GM23338 (cell line): Measurements from ENCODE around the gene RAD21L1. TPM values are rescaled to one million over a fixed set of nuclear protein-coding genes. Genes with fewer than 3 reads are reported as not detected.

Experiments
- ATAC-seq: fragments of 200-7000 bp; cut with Tn5 transposase; 3 replicates; pipeline ENCODE4 v1.9.1; 2020
- DNase-seq: peaks from one replicate; pipeline ENCODE4 v3.0.0-alpha.2; 2015; ENCODE audit warnings: low spot score
- H2AFZ ChIP-seq: fragments of 200-600 bp; sonication (generic); 2 replicates; pipeline ENCODE4 v1.8.0; 2016; ENCODE audit warnings: antibody characterized with exemption, mild to moderate bottlenecking, moderate library complexity
- H3F3A ChIP-seq: fragments of 200-600 bp; sonication (generic); replicated peaks from 2 replicates; pipeline ENCODE4 v1.8.0; 2017; ENCODE audit warnings: antibody characterized with exemption, mixed run types, low read depth
- H3K27ac ChIP-seq: fragments of 200-600 bp; sonication (generic); 2 replicates; pipeline ENCODE4 v1.6.1; 2016; ENCODE audit warnings: low read depth
- H3K27me3 ChIP-seq: fragments of 200-600 bp; sonication (generic); 2 replicates; pipeline ENCODE4 v1.8.0; 2016; ENCODE audit warnings: mild to moderate bottlenecking, mixed run types, moderate library complexity; ENCODE audit not compliant: insufficient read depth
- H3K36me3 ChIP-seq: fragments of 200-600 bp; sonication (generic); 2 replicates; pipeline ENCODE4 v1.8.0; 2016; ENCODE audit warnings: mild to moderate bottlenecking; ENCODE audit not compliant: insufficient read depth
- H3K4me1 ChIP-seq: fragments of 200-600 bp; sonication (generic); 2 replicates; pipeline ENCODE4 v1.8.0; 2016; ENCODE audit warnings: mild to moderate bottlenecking, moderate library complexity; ENCODE audit not compliant: insufficient read depth
- H3K4me2 ChIP-seq: fragments of 200-600 bp; sonication (generic); 2 replicates; pipeline ENCODE4 v1.7.1; 2017; ENCODE audit warnings: mixed run types
- H3K4me3 ChIP-seq: fragments of 200-600 bp; sonication (generic); 2 replicates; pipeline ENCODE4 v1.6.1; 2016; ENCODE audit warnings: mixed run types
- H3K79me2 ChIP-seq: fragments of 200-600 bp; sonication (generic); replicated peaks from 2 replicates; pipeline ENCODE4 v1.8.0; 2017; ENCODE audit warnings: mild to moderate bottlenecking; ENCODE audit not compliant: insufficient read depth
- H3K9me2 ChIP-seq: fragments of 200-600 bp; sonication (generic); 2 replicates; pipeline ENCODE4 v1.8.0; 2017; ENCODE audit not compliant: insufficient read depth
- H4K20me1 ChIP-seq: fragments of 200-600 bp; sonication (generic); replicated peaks from 2 replicates; pipeline ENCODE4 v1.8.0; 2017; ENCODE audit warnings: mild to moderate bottlenecking; ENCODE audit not compliant: insufficient read depth
- H3K27ac Mint-ChIP-seq: 2 replicates; pipeline ENCODE4 v1.8.0; 2020; ENCODE audit warnings: inconsistent platforms, mild to moderate bottlenecking, moderate library complexity, mixed read lengths
- H3K27me3 Mint-ChIP-seq: 3 replicates; pipeline ENCODE4 v1.8.0; 2022; ENCODE audit warnings: low read depth, mild to moderate bottlenecking, moderate library complexity, mixed read lengths, inconsistent platforms; ENCODE audit not compliant: insufficient read depth, poor library complexity
- H3K36me3 Mint-ChIP-seq: 3 replicates; pipeline ENCODE4 v1.8.0; 2021; ENCODE audit warnings: low read depth, mild to moderate bottlenecking, inconsistent platforms, moderate library complexity, mixed read lengths
- H3K4me1 Mint-ChIP-seq: 3 replicates; pipeline ENCODE4 v1.8.0; 2020; ENCODE audit warnings: mild to moderate bottlenecking, inconsistent platforms, mixed read lengths
- H3K4me3 Mint-ChIP-seq: 3 replicates; pipeline ENCODE4 v1.8.0; 2021; ENCODE audit warnings: moderate library complexity, mild to moderate bottlenecking, inconsistent platforms, mixed read lengths
- H3K9me3 Mint-ChIP-seq: 3 replicates; pipeline ENCODE4 v1.8.0; 2020; ENCODE audit warnings: moderate library complexity, mild to moderate bottlenecking, inconsistent platforms, mixed read lengths
- ETS1 ChIP-seq: IDR thresholded peaks from 2 replicates; pipeline ENCODE4 v1.6.1; 2016; ENCODE audit warnings: antibody characterized with exemption
- EZH2 ChIP-seq: fragments of 200-600 bp; sonication (generic); IDR thresholded peaks from one replicate; pipeline ENCODE4 v1.8.0; 2017; ENCODE audit warnings: antibody characterized with exemption, mild to moderate bottlenecking, low read depth; ENCODE audit not compliant: unreplicated experiment
- POLR2AphosphoS5 ChIP-seq: IDR thresholded peaks from 2 replicates; pipeline ENCODE4 v1.6.1; 2016; ENCODE audit warnings: antibody characterized with exemption, low read depth
- REST ChIP-seq: IDR thresholded peaks from one replicate; pipeline ENCODE4 v1.6.1; 2018; ENCODE audit warnings: antibody characterized with exemption; ENCODE audit not compliant: unreplicated experiment
- STAT1 ChIP-seq: IDR thresholded peaks from one replicate; pipeline ENCODE4 v1.6.1; 2016; ENCODE audit warnings: antibody characterized with exemption; ENCODE audit not compliant: unreplicated experiment
- ZNF114 ChIP-seq: fragments of 250-450 bp; sonication (Bioruptor Pico); IDR thresholded peaks from 2 replicates; pipeline ENCODE4 v1.5.0; 2020; ENCODE audit warnings: mild to moderate bottlenecking, moderate library complexity
- ZNF462 ChIP-seq: fragments of 250-450 bp; sonication (Bioruptor Pico); IDR thresholded peaks from 2 replicates; pipeline ENCODE4 v1.5.0; 2020; ENCODE audit warnings: mild to moderate bottlenecking, moderate library complexity
- polyA plus RNA-seq: library from polyadenylated mRNA; unstranded; fragments of >200 nt; fragmentation: Nextera tagmentation; extraction: Ambion mirVana; gene quantifications from 2 replicates; pipeline ENCODE4 v1.2.1, GENCODE V29; 2016
- total RNA-seq: library from RNA; depleted of rRNA; stranded (reverse); fragments of >200 nt; shearing (Covaris generic); gene quantifications from 2 replicates; pipeline ENCODE4 v1.2.3, GENCODE V29; 2014

RAD21L1 gene
- total and polyA plus RNA-seq, 2 experiments from 2014 or later = 0.10 to 0.95 TPM

DNA sequence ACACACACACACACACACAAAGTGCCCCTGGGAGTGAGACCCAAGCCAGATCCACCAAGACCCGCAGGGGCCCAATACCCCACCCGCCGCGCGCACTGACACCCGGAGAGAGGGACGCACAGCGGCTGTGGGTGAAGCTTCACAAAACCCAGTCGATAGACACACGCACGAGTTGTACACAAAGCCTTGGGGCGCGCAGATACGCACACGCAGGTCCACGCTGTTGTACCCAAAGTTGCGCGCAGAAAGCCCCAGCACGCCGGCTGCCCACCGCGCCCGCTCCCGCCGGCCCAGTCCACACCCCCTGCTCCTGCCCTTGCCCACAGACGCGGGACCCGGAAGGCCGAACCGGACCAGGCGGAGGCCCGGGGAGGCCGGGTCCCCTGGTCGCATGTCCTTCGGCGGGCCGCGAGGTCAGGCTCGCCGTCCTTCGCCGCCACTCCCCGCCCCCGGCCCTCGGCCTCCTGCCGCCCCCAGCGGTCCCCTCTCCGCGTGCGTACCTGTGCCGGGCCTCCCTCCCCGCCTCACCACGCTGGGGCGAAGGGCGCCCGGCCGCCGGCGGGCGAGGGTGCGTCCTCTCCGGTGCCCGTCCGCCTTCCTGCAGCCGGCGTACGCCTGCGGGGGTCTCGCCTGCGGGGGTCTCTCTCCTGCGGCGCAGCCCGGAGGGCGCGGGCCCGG lies 41.1 kb upstream of the RAD21L1 start, which contains the start of gene TMEM74B:
TMEM74B (minus strand) TSS at position 344 of the 678 bp plus-strand sequence. CDS start 1,180 bp downstream, outside the sequence.
- Histone ChIP-seq H3K9me2 (no peaks in the 10 kb centered on the region), H3F3A (0 out of 2 replicates have a peak, but pooled peaks cover 5% of the 10 kb centered on the region), H4K20me1 (no peaks in the 10 kb centered on the region; the same call in 1 of the 2 replicates), H3K4me2 (peak within 1 kb of the TSS; percentile 83), H3K36me3 (no peaks in the 10 kb centered on the region), H3K27me3 (peaks cover 42% of the 10 kb centered on the region), H2AFZ (peak within 1 kb of the TSS; percentile 81), H3K27ac (no peak within 1 kb of the TSS), H3K79me2 (no peaks in the 10 kb centered on the region), H3K4me3 (peak within 1 kb of the TSS; percentile 64), H3K4me1 (peaks cover 28% of the 10 kb centered on the region)
- H3K4me1 Mint-ChIP-seq = peaks cover 32% of the 10 kb centered on the region
- H3K4me3 Mint-ChIP-seq = peak within 1 kb of the TSS; percentile 81
- peaks cover 26% of the 10 kb centered on the region for H3K27me3 Mint-ChIP-seq
- TF ChIP-seq STAT1 (no peak), EZH2 (peak; percentile 8), ZNF462 (CRISPR knock-in tag) (no peak), ZNF114 (CRISPR knock-in tag) (no peak), REST (no peak), ETS1 (no peak), POLR2AphosphoS5 (no peak)
- peaks cover 2% of the 10 kb centered on the region; the same call in 1 of the 3 replicates for H3K36me3 Mint-ChIP-seq
- peaks cover 5% of the 10 kb centered on the region; the same call in 1 of the 3 replicates for H3K9me3 Mint-ChIP-seq
- DNase-seq (peak; percentile 52), ATAC-seq (peak; percentile 42)
- H3K27ac Mint-ChIP-seq = no peak within 1 kb of the TSS
